H1 (cell line): Measurements from ENCODE around the gene ZNF836. TPM values are rescaled to one million over a fixed set of nuclear protein-coding genes. Genes with fewer than 3 reads are reported as not detected.

Source experiments
- BACH1 ChIP-seq: IDR thresholded peaks from 2 replicates; pipeline ENCODE4 v1.6.1; 2012; ENCODE audit warnings: low read length, improper control_type of control experiment
- BRCA1 ChIP-seq: IDR thresholded peaks from 2 replicates; pipeline ENCODE4 v1.6.1; 2012; ENCODE audit warnings: low read depth, low read length, improper control_type of control experiment
- CTBP2 ChIP-seq: IDR thresholded peaks from 2 replicates; pipeline ENCODE4 v1.7.0; 2011; ENCODE audit warnings: borderline replicate concordance, mild to moderate bottlenecking, moderate library complexity, mixed read lengths, low read length; ENCODE audit not compliant: insufficient read depth, insufficient read length
- HDAC2 ChIP-seq, 2 experiments: fragments of 300-600 bp in 1 of 2; sonication (generic) in 1 of 2; IDR thresholded peaks; 2 replicates each; pipeline ENCODE4 v1.6.1; 2011 to 2012; ENCODE audit warnings: low read depth in 2 of 2, low read length in 2 of 2, mild to moderate bottlenecking in 2 of 2, moderate library complexity in 2 of 2, borderline replicate concordance in 1 of 2, inconsistent platforms in 1 of 2
- JUN ChIP-seq: IDR thresholded peaks from 2 replicates; pipeline ENCODE4 v1.6.1; 2011; ENCODE audit warnings: low read depth, mild to moderate bottlenecking, improper control_type of control experiment, low read length
- MAX ChIP-seq: IDR thresholded peaks from 2 replicates; pipeline ENCODE4 v1.6.1; 2012; ENCODE audit warnings: inconsistent platforms
- PHF8 ChIP-seq: fragments of 200-600 bp; sonication (generic); conservative IDR thresholded peaks from 2 replicates; pipeline ENCODE4 v1.7.1; 2012; ENCODE audit warnings: low read depth, mild to moderate bottlenecking, inconsistent platforms, low read length, moderate library complexity
- POLR2A ChIP-seq, 2 experiments: IDR thresholded peaks; 1 replicate in 1 of 2; 2 replicates in 1 of 2; pipeline ENCODE4 v1.6.1; 2011; ENCODE audit warnings: low read depth in 2 of 2, low read length in 2 of 2, mild to moderate bottlenecking in 2 of 2; ENCODE audit errors: control extremely low read depth in 1 of 2
- RBBP5 ChIP-seq: IDR thresholded peaks from 2 replicates; pipeline ENCODE4 v1.7.1; 2012; ENCODE audit warnings: low read depth, mild to moderate bottlenecking, inconsistent platforms, low read length, moderate library complexity, borderline replicate concordance
- SAP30 ChIP-seq: fragments of 300-600 bp; sonication (generic); IDR thresholded peaks from 2 replicates; pipeline ENCODE4 v1.7.1; 2012; ENCODE audit warnings: low read length, moderate library complexity, mild to moderate bottlenecking, inconsistent platforms; ENCODE audit not compliant: insufficient read depth, insufficient replicate concordance
- TAF1 ChIP-seq: IDR thresholded peaks from 2 replicates; pipeline ENCODE4 v1.6.1; 2011; ENCODE audit warnings: mild to moderate bottlenecking, low read depth, low read length
- TCF12 ChIP-seq: IDR thresholded peaks from 2 replicates; pipeline ENCODE4 v1.6.1; 2011; ENCODE audit warnings: low read depth, mild to moderate bottlenecking, low read length
- YY1 ChIP-seq: IDR thresholded peaks from 2 replicates; pipeline ENCODE4 v1.6.1; 2011; ENCODE audit warnings: low read depth, mild to moderate bottlenecking, low read length
- ZNF274 ChIP-seq: IDR thresholded peaks from 2 replicates; pipeline ENCODE4 v1.7.0; 2012; ENCODE audit warnings: low read length, borderline replicate concordance; ENCODE audit errors: extremely low read depth
- polyA plus RNA-seq, 7 experiments: library from polyadenylated mRNA; depleted of rRNA in 3 of 7; stranded (reverse) in 5 of 7; unstranded in 2 of 7; fragments of >200 nt in 5 of 7; fragments of 200-250 nt in 2 of 7; gene quantifications; 1 replicate in 5 of 7; 2 replicates in 1 of 7; 4 replicates in 1 of 7; pipeline versions ENCODE4 v1.2.1 to v1.2.3, GENCODE V29; 2011 to 2013; ENCODE audit warnings: missing spikeins in 2 of 7, mixed read lengths in 2 of 7
- total RNA-seq: library from RNA; stranded (reverse); fragmentation: NEBNext Ultra II Directional; extraction: Animal tissue kit (Norgen Biotek cat#: 25700); gene quantifications from 2 replicates; pipeline ENCODE4 v1.2.1, GENCODE V29; 2021

Gene ZNF836
- total and polyA plus RNA-seq, 2 of the 8 experiments (the other 6 are each of a cell fraction or from before 2014, with no cell fraction given): 5.6 to 27.2 TPM

- no peak; the same call in 1 of the 2 replicates for TF ChIP-seq BACH1
- no peak for TF ChIP-seq TCF12
- TF ChIP-seq RBBP5: peak; percentile 42
- peak; percentile 60; the same call in 1 of the 2 replicates for TF ChIP-seq MAX
- TF ChIP-seq SAP30: peak; percentile 8
- TF ChIP-seq ZNF274: no peak
- TF ChIP-seq BRCA1: no peak
- no peak for TF ChIP-seq YY1
- peak; percentile 29 for TF ChIP-seq PHF8
- no peak for TF ChIP-seq CTBP2
- TF ChIP-seq HDAC2 (IDR thresholded peaks at IDR 0.05; ENCODE audit: borderline replicate concordance in 1 of 2, low read depth in 2 of 2, low read length in 2 of 2): peak in 1 of 2 experiments; percentile 49; a peak in 2 of 4 replicates
- TF ChIP-seq TAF1: peak; percentile 54
- no peak for TF ChIP-seq JUN
- peak; percentile 47 to 64; a peak in 2 of 3 replicates for TF ChIP-seq POLR2A (IDR thresholded peaks at IDR 0.05; ENCODE audit: control extremely low read depth in 1 of 2, low read depth in 2 of 2, low read length in 2 of 2)
- TF ChIP-seq, all 59 proteins: peak for 19
Measured at GRCh38 chr19:52139252-52140031, 32.0 kb downstream of the ZNF836 start, which contains the start of gene ZNF616 (continued).
